Suprapubic skin (tissue), 4 donors: ENCODE results near the gene SMAD7. TPM values are rescaled to one million over a fixed set of nuclear protein-coding genes. Genes with fewer than 3 reads are reported as not detected.

ENCODE experiments used
- DNase-seq, 2 donors: peaks; one replicate each; pipeline ENCODE4 v3.0.0-alpha.2; 2019; ENCODE audit warnings: low spot score in 2 of 2
- H3K27ac ChIP-seq: fragments of 200-600 bp; sonication (generic); one replicate; pipeline ENCODE4 v1.5.1; 2019
- H3K27me3 ChIP-seq: fragments of 200-600 bp; sonication (generic); one replicate; pipeline ENCODE4 v1.5.1; 2019
- H3K36me3 ChIP-seq: fragments of 200-600 bp; sonication (generic); one replicate; pipeline ENCODE4 v1.5.1; 2019
- H3K4me1 ChIP-seq: fragments of 200-600 bp; sonication (generic); one replicate; pipeline ENCODE4 v1.5.1; 2019
- H3K4me3 ChIP-seq: fragments of 200-600 bp; sonication (generic); one replicate; pipeline ENCODE4 v1.5.1; 2019; ENCODE audit warnings: mild to moderate bottlenecking
- H3K9me3 ChIP-seq: fragments of 200-600 bp; sonication (generic); one replicate; pipeline ENCODE4 v1.5.1; 2019
- CTCF ChIP-seq, 2 donors: fragments of 200-600 bp in 1 of 2; fragments of 450-650 bp in 1 of 2; sonication (generic) in 1 of 2; IDR thresholded peaks; one replicate each; pipeline ENCODE4 v1.5.1; 2016 to 2019; ENCODE audit warnings: antibody characterized with exemption in 2 of 2, mild to moderate bottlenecking in 1 of 2, moderate library complexity in 1 of 2
- EP300 ChIP-seq: sonication (generic); formaldehyde crosslinking; IDR thresholded peaks from one replicate; pipeline ENCODE4 v1.6.1; 2017; ENCODE audit warnings: antibody characterized with exemption
- POLR2A ChIP-seq, 2 donors: fragments of 450-650 bp; IDR thresholded peaks; one replicate each; pipeline ENCODE4 v1.6.1; 2017; ENCODE audit warnings: antibody characterized with exemption in 2 of 2, mild to moderate bottlenecking in 2 of 2, moderate library complexity in 2 of 2
- POLR2AphosphoS5 ChIP-seq, 3 donors: sonication (generic); formaldehyde crosslinking; IDR thresholded peaks; one replicate each; pipeline ENCODE4 v1.6.1; 2017; ENCODE audit warnings: antibody characterized with exemption in 3 of 3
- WGBS: methylation state at CpG from one replicate; pipeline ENCODE4 v1.1.5; 2018; 5-methylcytosine and 5-hydroxymethylcytosine counted together
- total RNA-seq, 4 donors: library from RNA; depleted of rRNA; stranded (reverse); fragments of >200 nt; gene quantifications; one replicate each; pipeline ENCODE4 v1.1.0, GENCODE V29; 2016

Gene SMAD7
- total RNA-seq, 4 donors from 2014 or later: 19.7 to 41.6 (median 27.8) TPM

GRCh38 chr18:48933578-48934414, 17.0 kb downstream of the SMAD7 start:
- H3K4me3 ChIP-seq: no peak overlapping the region
- H3K36me3 ChIP-seq: no peaks in the 10 kb centered on the region
- H3K27ac ChIP-seq: peak overlapping the region; percentile 58
- H3K9me3 ChIP-seq: no peaks in the 10 kb centered on the region
- H3K27me3 ChIP-seq: no peaks in the 10 kb centered on the region
- TF ChIP-seq CTCF (IDR thresholded peaks at IDR 0.05): no peak
- TF ChIP-seq POLR2AphosphoS5 (IDR thresholded peaks at IDR 0.05): no peak
- no peak for TF ChIP-seq EP300
- TF ChIP-seq POLR2A (IDR thresholded peaks at IDR 0.05): no peak
- no peak for DNase-seq
- 57% methylated on average over 23 of the region's 23 CpGs for WGBS
- H3K4me1 ChIP-seq: peaks cover 94% of the 10 kb centered on the region

GRCh38 chr18:48932822-48933510, 17.8 kb downstream of the SMAD7 start:
- TF ChIP-seq POLR2AphosphoS5 (IDR thresholded peaks at IDR 0.05) (no peak), CTCF (IDR thresholded peaks at IDR 0.05) (no peak), POLR2A (IDR thresholded peaks at IDR 0.05) (no peak), EP300 (no peak)
- DNase-seq: no peak
- Histone ChIP-seq H3K36me3 (no peaks in the 10 kb centered on the region), H3K4me3 (no peak overlapping the region), H3K9me3 (no peaks in the 10 kb centered on the region), H3K4me1 (peaks cover 94% of the 10 kb centered on the region), H3K27me3 (no peaks in the 10 kb centered on the region), H3K27ac (peak overlapping the region; percentile 58)
- WGBS: 44% methylated on average over 10 of the region's 10 CpGs

DNA sequence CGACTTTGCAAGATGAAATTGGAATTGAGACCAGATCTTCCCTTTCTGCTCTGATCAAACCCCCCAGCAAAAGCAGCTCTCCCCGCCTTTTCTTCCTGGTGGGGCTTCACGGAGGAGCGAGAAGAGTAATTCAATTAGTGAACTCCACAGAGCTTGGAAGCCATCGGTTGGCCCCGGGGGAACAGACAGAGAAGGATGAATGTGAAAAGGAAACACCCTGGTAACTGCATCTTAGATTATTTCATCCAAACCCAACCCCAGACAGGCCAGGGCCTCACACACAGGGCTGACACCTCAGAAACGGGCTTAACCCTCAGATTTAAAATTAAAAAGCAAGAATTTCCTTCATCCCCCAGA, 18.3 kb downstream of the SMAD7 start:
- 22% methylated on average over 7 of the region's 7 CpGs for WGBS
- Histone ChIP-seq H3K27ac (peak overlapping the region; percentile 58), H3K4me3 (no peak overlapping the region), H3K9me3 (no peaks in the 10 kb centered on the region), H3K4me1 (peaks cover 93% of the 10 kb centered on the region), H3K27me3 (no peaks in the 10 kb centered on the region), H3K36me3 (no peaks in the 10 kb centered on the region)
- TF ChIP-seq POLR2AphosphoS5 (IDR thresholded peaks at IDR 0.05) (no peak), CTCF (IDR thresholded peaks at IDR 0.05) (no peak)
- no peak for DNase-seq

GRCh38 chr18:48931680-48932461, 18.9 kb downstream of the SMAD7 start:
- Histone ChIP-seq H3K4me1 (peaks cover 91% of the 10 kb centered on the region), H3K4me3 (no peak overlapping the region), H3K36me3 (no peaks in the 10 kb centered on the region), H3K27me3 (no peaks in the 10 kb centered on the region), H3K27ac (peak overlapping the region; percentile 58), H3K9me3 (no peaks in the 10 kb centered on the region)
- 33% methylated on average over 11 of the region's 11 CpGs for WGBS
- no peak for DNase-seq
- TF ChIP-seq CTCF (IDR thresholded peaks at IDR 0.05) (no peak), POLR2AphosphoS5 (IDR thresholded peaks at IDR 0.05) (no peak), POLR2A (IDR thresholded peaks at IDR 0.05) (no peak), EP300 (no peak)

- H3K4me1 ChIP-seq: peaks cover 83% of the 10 kb centered on the region
- no peaks in the 10 kb centered on the region for H3K36me3 ChIP-seq
- no peaks in the 10 kb centered on the region for H3K9me3 ChIP-seq
- no peaks in the 10 kb centered on the region for H3K27me3 ChIP-seq
- H3K27ac ChIP-seq: peak overlapping the region; percentile 55
- WGBS: 81% methylated on average over 2 of the region's 3 CpGs
- H3K4me3 ChIP-seq: no peak overlapping the region
- DNase-seq: no peak
- TF ChIP-seq POLR2AphosphoS5 (IDR thresholded peaks at IDR 0.05) (no peak), EP300 (no peak), POLR2A (IDR thresholded peaks at IDR 0.05) (no peak), CTCF (IDR thresholded peaks at IDR 0.05) (no peak)
These were observed 19.8 kb downstream of the SMAD7 start for GRCh38 chr18:48930926-48931325.
